Gastroesophageal sphincter (tissue), 3 donors: ENCODE measurements around the gene FAM180A.

ENCODE experiments used
- CTCF ChIP-seq, 4 experiments: fragments of 200-600 bp in 2 of 4; fragments of 450-650 bp in 2 of 4; sonication (generic) in 1 of 4; IDR thresholded peaks; one replicate each; pipeline ENCODE4 v1.5.1; 2017 to 2019; ENCODE audit warnings: antibody characterized with exemption in 4 of 4, mild to moderate bottlenecking in 2 of 4, moderate library complexity in 2 of 4
- POLR2AphosphoS5 ChIP-seq: sonication (generic); formaldehyde crosslinking; IDR thresholded peaks from one replicate; pipeline ENCODE4 v1.6.1; 2017; ENCODE audit warnings: antibody characterized with exemption

GRCh38 chr7:135717693-135718092 lies 30.9 kb downstream of the FAM180A start:
- TF ChIP-seq CTCF (IDR thresholded peaks at IDR 0.05), result no peak
- no peak for TF ChIP-seq POLR2AphosphoS5
